ENCODE measurements around the gene PLCL2.

The PLCL2 gene

DNA sequence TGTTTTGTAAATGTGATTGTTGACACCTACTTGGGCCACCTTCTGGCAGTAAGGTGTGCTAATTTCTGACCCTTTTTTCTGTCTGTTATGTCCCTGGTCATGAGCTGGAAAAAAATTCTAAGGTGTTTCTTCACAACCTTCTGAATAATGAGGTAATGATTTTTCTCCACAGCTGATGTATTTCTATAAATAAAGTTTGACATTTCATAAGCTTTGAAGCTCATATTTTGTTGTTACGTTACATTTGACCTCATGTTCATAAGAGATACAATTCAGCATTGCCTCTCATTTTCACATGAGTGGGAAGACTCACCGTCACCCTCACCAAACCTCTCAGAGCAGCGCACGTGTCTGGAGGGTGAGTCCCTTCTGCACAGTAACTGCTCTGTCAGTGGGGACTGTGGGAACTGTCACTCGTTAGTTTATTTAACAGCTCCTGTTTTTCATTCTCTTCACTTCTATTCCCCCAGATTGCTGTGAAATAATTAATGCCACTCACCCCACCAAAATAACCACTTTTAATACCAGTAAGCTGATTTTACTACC, 140.9 kb downstream of the PLCL2 start:
- Histone ChIP-seq H3K27ac (no peak overlapping the region), H3K4me3 (no peak overlapping the region)
- TF ChIP-seq, protein P1, sequence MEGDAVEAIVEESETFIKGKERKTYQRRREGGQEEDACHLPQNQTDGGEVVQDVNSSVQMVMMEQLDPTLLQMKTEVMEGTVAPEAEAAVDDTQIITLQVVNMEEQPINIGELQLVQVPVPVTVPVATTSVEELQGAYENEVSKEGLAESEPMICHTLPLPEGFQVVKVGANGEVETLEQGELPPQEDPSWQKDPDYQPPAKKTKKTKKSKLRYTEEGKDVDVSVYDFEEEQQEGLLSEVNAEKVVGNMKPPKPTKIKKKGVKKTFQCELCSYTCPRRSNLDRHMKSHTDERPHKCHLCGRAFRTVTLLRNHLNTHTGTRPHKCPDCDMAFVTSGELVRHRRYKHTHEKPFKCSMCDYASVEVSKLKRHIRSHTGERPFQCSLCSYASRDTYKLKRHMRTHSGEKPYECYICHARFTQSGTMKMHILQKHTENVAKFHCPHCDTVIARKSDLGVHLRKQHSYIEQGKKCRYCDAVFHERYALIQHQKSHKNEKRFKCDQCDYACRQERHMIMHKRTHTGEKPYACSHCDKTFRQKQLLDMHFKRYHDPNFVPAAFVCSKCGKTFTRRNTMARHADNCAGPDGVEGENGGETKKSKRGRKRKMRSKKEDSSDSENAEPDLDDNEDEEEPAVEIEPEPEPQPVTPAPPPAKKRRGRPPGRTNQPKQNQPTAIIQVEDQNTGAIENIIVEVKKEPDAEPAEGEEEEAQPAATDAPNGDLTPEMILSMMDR (IDR thresholded peaks at IDR 0.05) = no peak
- no peak for DNase-seq (ENCODE audit: low spot score)

DNA sequence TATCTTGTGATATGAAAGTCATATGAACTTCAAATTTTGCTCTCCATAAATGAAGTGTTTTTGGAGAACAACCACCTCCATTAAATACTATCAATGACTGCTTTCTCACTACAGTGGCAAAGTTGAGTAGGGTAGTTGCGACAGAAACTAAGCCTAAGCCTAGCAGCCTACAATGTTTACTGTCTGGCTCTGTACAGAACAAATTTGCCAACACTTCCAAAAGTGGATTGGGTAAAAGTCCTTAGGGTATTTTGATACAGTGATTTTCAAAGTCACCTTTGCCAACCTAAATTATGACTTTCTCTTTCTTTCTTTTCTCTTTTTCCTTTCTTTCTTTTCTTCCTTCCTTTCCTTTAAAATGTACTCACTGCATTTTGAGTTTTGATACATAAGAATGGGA, 142.6 kb downstream of the PLCL2 start:
- H3K4me3 ChIP-seq = no peak overlapping the region
- TF ChIP-seq, protein P1 (IDR thresholded peaks at IDR 0.05) = no peak
- DNase-seq (ENCODE audit: low spot score) = no peak
- H3K27ac ChIP-seq = peak overlapping the region in 1 of 2 donors; percentile 15

DNA sequence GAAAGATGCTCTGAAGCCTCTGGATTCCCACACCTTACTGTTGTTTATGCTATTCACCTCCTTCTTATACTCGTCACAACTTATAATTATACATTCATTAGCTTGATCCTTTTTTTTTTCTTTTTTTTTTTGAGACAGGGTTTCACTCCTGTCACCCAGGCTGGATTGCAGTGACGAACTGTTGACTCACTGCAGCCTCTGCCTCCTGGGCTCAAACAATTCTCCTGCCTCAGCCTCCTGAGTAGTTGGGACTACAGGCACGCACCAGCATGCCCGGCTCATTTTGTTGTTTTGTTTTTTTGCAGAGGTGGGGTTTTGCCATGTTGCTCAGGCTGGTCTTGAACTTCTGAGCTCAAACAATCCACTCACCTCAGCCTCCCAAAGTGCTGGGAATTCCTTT, 143.6 kb downstream of the PLCL2 start:
- TF ChIP-seq, protein P1 (IDR thresholded peaks at IDR 0.05) = no peak
- Histone ChIP-seq H3K4me3 (no peak overlapping the region), H3K27ac (no peak overlapping the region)
- DNase-seq (ENCODE audit: low spot score) = no peak

DNA sequence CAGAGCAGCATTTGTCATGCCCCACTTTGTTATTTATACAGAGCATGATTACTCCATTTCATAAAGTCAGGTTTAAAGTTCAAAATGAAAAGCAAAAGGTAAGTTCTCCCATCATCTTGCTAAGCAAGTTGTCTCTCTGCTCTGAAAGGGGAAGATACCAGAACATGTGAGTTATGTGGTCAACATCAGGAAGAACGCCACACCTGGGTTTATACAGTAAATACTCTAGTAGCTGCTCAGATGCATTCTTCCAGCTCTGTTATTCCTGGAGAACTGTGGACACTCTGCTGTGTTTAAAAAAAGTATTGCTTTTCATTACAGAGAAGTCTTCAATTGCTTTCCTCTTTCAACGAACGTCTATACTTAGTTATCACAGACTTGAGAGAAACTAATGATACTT, 145.7 kb downstream of the PLCL2 start:
- TF ChIP-seq, protein P1 (IDR thresholded peaks at IDR 0.05) = no peak
- no peak overlapping the region for H3K4me3 ChIP-seq
- H3K27ac ChIP-seq = no peak overlapping the region
- DNase-seq (ENCODE audit: low spot score) = no peak

DNA sequence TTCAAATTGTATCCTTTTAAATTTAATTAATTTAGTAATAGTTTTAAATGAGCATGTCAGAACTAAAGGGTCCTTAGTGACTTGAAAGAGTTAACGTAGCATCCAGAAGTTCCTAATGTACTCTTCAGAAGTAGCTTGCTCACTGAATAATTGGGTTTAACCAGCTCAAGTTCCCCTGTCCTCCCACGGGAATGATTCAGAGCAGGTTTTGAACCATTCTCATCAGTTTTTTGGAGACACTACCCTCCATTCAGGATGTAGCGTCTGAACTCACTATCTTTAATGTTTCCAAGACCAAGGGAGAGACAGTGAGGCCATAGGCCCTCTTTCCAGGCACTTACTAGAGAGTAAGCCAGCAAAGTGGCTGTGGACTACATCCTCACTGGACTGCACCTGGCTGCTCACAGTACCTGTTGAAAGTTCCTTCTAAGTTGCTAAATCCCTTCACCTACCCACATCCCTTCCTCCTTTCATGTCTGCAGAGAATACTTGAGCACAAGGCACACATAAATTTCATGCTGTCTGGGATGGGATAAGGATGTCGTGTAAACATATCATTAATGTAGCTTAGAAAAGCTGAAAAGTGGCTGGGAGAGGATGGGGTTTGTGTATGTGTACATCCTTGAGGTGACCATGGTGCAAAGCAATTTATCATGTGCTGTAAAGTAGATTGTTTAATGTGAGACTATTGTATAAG, 146.3 kb downstream of the PLCL2 start:
- TF ChIP-seq, protein P1 (IDR thresholded peaks at IDR 0.05) = no peak
- H3K27ac ChIP-seq = no peak overlapping the region
- H3K4me3 ChIP-seq = no peak overlapping the region
- no peak for DNase-seq (ENCODE audit: low spot score)

DNA sequence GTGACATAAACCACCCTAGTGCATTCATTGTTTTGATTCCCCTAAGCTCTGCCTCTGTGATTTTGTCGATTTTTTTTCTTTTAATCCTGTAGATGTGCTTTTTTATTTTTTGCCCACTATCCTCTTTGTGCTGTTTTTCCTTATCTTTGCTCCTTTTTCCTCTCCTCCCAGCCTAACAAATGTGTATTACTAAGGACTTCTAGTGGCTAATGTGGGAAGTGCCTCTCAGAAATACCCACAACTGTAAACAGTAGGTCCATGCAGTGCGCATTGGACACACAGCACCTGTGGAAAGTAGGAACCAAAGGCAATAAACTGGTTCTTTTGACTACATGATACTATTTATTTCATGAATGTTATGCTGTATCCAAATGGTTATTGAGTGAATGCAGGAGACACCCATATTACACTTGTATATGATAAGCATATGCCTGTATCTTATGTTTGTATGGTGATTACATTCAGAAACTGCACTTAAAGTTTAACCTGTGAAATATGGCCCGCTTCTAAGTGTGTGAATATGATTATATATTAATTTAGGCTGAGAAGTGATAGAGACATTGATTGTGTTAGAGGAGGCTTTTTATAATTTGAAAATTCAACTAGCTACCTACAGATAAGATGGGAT, 147.8 kb downstream of the PLCL2 start:
- DNase-seq (ENCODE audit: low spot score) = no peak

More for the DNA sequence above, 147.8 kb downstream of the PLCL2 start:
- TF ChIP-seq, protein P1 (IDR thresholded peaks at IDR 0.05) = peak; percentile 40
- Histone ChIP-seq H3K27ac (no peak overlapping the region), H3K4me3 (no peak overlapping the region)
